HG03097 (cell line): Measurements from ENCODE around the gene NAV3.
A peak's percentile ranks its signal among the peaks of the same experiment; 100 is the strongest.

Experiments used
- ATAC-seq: cut with Tn5 transposase; IDR thresholded peaks from one replicate; pipeline ENCODE4 v1.9.1; 2021; ENCODE audit not compliant: unreplicated experiment, low FRiP score

The NAV3 gene, protein sequence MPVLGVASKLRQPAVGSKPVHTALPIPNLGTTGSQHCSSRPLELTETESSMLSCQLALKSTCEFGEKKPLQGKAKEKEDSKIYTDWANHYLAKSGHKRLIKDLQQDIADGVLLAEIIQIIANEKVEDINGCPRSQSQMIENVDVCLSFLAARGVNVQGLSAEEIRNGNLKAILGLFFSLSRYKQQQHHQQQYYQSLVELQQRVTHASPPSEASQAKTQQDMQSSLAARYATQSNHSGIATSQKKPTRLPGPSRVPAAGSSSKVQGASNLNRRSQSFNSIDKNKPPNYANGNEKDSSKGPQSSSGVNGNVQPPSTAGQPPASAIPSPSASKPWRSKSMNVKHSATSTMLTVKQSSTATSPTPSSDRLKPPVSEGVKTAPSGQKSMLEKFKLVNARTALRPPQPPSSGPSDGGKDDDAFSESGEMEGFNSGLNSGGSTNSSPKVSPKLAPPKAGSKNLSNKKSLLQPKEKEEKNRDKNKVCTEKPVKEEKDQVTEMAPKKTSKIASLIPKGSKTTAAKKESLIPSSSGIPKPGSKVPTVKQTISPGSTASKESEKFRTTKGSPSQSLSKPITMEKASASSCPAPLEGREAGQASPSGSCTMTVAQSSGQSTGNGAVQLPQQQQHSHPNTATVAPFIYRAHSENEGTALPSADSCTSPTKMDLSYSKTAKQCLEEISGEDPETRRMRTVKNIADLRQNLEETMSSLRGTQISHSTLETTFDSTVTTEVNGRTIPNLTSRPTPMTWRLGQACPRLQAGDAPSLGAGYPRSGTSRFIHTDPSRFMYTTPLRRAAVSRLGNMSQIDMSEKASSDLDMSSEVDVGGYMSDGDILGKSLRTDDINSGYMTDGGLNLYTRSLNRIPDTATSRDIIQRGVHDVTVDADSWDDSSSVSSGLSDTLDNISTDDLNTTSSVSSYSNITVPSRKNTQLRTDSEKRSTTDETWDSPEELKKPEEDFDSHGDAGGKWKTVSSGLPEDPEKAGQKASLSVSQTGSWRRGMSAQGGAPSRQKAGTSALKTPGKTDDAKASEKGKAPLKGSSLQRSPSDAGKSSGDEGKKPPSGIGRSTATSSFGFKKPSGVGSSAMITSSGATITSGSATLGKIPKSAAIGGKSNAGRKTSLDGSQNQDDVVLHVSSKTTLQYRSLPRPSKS (N-terminal part only)

DNA sequence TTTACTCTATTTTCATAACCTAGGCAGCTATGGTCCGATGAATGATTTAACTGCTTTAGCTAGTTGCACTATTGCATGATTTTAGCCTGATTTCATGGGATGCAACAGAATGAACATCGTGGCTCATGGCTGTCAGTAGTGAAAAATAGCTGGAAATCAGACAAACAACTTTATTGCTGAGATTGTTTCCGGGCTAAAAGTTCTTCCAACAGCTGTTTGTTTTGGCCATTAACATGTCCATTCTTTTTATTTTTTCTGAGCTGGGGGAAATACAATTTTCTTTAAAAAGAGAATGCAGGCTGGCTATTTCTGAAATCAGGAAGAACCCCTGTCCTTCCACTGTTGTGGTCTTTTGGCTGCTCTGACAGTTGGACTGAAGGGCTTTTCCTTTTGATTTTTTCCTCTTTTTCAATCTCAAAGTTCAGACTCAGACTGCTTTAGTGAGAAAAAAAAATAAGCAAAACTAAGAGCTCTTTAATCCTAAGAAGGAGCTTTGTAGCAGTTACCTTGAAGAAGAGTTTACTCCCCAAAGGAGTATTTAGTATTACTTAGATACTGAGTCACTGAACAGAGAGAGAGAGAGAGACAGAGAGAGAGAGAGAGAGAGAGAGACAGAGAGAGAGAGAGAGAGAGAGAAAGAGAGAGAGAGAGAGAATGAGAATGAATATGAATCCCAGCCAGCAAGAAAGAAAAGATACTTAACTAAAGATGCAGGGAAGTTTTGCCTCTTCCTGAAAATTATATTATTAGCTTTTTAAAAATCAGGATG, at the start of gene NAV3:
Gene NAV3, plus strand, starts transcription at position 312 of the 769 bp plus-strand sequence. CDS start 568 bp downstream, outside the sequence.
- no peak for ATAC-seq

DNA sequence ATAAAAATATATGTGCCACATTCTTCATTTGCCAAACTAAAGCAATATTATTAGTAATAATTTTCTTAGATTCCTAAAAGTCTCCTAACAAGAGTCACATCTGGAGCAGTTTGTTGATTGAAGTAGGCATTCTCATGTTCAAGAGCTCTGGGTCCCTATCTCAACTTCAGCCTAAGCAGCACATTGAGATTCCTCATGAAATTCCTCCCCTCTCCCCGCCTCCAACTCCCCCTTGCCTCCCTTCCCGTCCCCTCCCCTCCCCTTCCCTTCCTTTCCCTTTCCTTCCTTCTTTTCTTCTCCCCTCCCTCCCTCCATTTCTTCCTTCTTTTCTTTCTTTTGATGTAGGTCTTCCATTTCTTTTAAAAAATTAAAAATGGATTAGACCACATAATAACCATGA, 48.7 kb upstream of the NAV3 start:
- ATAC-seq = no peak

DNA sequence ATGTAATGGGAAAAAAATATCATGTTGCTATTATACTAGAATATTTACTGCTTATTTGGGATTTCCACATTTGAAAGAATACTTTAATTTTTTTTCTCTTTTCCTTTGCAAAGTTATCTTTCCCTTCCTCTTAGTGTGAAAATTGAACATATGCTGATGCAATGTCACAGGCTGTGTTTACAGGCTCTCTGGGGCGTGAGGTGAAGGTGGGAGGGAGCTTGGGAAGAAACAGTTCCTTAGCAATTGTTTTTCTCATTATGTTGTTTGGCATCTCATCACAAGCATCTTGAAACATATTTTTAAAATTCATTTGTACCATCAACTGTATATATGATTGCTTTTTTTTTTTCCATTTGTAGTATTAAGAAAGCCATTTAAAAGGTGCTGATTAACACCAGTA, 47.9 kb upstream of the NAV3 start:
- ATAC-seq = no peak

DNA sequence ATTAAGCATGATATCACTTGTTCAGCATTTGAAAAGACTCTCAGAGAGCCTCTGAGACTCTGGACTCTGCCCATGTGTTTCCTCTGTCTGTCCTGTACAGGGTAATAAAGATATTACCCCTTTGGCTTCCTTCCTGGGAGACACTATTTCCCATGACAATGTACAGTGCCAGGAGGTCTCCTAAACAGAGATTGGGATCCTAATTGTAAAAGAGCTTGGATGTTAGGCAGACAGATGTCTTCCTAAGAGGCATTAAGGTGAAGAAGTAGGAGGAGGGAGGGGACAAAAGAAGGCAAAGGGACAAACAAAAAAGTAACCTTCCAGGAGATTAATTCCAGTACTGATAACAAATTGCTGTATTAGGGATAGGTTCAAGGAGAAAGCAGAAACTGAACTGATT, 45.5 kb upstream of the NAV3 start:
- ATAC-seq = no peak

DNA sequence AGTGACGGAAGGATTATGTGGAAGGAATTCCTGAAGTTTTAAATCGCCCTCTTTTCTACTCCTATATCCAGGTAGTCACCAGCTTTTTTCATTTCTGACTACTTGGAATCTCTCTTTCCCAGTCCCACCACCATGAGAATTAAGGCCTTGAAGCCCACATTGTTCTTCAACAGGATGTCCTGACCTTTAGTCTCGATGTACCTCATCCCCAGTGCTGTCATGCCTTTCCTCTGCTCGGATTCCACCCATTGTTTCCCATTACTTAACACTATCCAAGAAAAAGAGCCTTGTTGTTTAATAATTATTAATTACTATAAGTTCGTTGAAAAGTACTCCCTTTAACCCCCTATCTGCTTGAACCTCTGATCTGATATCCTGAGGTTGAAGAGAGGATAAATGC, 44.0 kb upstream of the NAV3 start:
- no peak for ATAC-seq

DNA sequence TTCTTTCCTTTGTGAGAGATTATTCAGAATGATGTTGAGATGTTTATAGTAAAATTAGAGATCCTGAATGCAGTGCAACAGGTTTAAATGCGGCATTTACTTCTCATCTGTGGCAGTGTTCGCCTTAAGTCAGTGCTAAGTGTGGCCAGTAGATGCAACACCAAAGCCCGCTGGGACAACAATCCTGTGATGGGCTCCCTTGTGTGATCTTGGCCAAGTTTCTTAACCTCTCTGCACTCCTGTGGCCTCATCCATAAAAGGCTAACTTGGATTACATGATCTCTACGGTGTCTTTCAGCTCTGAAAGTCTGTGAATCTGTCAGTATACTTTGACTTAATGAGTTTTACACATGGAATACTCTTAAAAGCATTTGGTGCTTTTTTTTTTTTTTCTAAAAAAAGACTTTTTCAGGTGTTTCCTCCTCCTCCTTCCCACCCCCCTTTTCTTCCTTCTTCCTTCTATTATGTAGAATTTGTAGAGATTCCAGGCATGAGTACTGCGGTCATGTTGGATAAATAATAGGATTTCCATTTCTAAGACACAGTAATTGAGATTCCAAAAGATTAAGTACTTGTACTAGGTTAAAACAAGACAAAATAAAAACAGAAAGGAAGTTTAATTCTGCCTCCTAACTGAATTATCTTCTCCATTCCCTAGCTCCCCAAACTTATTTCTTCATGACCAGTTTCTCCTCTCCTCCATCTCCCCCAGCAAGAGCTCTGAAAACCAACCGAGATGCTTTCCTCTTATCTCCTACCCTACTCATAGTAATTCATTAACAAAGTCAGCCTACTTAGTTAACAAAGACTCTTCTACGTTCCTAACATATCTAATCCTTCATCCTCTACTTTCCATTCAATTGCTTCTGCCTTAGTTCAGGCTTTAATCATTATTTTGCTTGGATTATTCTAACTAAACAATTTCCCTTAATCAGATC, 42.2 kb upstream of the NAV3 start:
- ATAC-seq = no peak

DNA sequence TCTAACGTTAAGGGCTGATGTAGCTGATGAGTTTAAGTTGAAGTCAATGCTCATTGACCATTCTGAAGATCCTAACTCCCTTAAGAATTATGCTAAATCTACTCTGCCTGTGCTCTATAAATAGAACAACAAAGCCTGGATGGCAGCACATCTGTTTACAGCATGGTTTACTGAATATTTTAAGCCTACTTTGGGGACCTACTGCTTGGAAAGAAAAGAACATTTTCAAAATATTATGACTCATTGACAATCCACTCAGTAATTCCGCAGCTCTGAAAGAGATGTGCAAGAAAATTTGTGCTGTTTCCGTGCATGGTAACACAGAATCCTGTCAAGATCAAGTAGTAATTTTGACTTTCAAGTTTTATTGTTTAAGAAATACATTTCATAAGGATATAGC, 35.0 kb upstream of the NAV3 start:
- ATAC-seq = no peak

DNA sequence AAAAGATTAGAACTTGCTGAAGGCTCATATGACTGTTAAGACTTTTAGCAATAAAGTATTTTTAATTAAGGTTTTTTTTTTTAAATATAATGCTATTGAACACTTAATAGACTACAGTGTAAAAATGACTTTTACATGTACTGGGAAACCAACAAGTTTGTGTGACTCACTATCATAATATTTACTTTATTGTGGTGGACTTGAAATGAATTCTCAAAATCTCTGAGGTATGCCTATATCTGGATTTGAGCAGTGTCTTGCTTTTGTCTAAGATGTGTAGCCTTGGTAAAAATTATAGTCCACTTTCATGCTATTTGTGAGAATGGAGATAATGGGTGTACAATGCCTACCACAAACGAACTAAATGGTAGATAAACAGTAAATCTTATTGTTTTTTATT, 33.9 kb upstream of the NAV3 start:
- no peak for ATAC-seq

DNA sequence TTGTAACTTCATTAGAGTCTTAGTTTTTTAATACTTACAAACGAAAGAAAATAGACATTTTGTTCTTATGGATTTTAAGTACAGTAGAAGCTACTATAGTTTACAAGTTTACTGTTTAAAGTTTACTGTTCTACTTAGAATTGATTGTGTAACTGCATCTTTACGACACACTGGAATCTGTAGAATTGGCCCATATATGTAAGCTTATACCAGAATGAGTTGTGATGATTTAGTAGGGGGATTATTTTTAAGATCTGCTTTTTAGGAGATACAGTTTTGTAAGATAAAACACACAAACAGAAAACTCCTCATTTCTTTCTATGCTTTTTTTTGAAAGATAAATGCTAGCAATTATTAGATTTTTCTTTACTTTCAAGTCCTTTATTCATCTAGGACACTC, 30.2 kb upstream of the NAV3 start:
- no peak for ATAC-seq

DNA sequence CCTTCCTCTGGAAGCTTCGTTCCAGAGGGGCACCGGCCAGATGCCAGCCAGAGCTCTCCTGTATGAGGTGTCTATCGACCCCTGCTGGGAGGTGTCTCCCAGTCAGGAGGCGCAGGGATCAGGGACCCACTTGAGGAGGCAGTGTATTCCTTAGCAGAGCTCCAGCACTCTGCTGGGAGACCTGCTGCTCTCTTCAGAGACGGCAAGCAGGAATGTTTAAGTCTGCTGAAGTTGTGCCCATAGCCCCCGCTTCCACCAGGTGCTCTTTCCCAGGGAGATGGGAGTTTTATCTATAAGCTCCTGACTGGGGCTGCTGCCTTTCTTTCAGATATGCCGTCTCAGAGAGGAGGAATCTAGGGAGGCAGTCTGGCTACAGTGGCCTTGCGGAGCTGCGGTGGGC, 22.2 kb upstream of the NAV3 start:
- ATAC-seq = no peak

DNA sequence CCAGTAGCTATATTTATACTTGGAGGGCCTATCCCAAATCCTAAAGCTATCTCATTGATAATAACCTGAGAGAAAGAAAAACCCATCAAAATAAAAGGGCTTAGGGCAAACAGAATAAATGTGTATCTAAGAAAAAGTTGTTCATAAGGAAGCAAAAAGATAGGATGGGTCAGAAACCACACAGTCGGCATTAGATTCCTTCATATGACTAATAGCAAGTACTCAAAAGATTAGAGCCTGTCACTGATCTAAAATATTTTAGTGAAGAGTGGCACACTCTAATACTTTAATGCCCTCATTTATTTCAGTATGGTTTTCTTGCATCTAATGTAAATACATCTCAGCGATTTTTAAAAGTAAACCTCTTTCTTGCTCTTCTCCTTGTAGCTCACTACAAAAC, 17.1 kb upstream of the NAV3 start:
- ATAC-seq = no peak

DNA sequence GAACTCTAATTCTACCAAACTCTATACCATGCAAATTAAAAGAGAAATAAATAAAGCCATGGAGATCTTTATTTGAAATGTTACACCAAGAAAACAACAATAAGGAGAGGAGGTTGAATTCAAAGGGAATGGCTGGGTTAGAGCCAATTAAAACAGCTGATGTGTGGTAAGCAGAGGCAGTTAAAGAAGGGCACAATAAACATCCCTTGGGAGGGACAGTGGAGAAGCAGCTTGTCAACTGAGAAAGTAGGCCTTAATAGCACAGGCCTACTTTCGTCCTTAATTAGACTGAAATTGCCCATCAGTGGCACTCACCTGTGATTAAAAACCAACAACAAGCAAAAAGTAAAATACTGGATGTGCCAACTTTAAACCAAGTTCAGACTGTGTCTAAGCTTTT, 16.3 kb upstream of the NAV3 start:
- no peak for ATAC-seq

DNA sequence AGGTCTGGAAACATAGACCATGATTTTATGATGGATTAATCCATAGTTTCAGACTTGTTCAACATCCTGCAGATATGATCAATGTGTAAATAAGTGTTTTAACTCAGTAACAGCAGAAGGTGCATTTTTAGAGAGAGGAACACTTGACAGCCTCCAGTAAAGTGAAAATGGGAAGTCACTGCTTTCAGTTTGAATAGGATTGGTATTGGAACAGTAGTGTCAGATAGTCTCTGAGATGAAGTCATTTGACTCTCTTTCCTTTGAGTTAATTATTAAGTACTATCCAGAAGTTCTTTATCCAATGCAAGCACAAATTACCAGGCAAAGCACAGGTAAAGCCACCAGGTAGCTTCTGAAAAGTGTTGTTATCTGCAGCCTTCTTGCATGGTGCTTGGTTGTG, 14.5 kb upstream of the NAV3 start:
- peak; percentile 86 for ATAC-seq

DNA sequence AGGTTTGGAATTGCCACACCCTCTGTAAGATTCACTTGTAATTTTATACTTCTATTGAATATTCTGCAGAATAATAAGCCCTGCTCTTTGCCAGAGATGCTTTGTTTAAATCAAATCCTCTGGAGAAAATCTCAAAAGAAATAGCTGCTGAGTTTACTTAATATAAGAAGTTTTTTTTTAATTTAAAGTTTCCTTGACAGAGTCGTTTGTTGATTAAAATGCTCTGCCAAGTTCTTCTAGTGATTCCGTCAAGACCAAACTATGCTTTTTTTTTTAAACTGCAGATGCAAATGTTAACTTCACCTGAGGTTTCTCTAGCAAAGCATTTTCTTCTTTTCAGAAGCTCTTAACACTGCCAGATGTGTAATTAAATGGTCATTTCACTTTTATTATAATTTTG, 13.4 kb upstream of the NAV3 start:
- no peak for ATAC-seq

DNA sequence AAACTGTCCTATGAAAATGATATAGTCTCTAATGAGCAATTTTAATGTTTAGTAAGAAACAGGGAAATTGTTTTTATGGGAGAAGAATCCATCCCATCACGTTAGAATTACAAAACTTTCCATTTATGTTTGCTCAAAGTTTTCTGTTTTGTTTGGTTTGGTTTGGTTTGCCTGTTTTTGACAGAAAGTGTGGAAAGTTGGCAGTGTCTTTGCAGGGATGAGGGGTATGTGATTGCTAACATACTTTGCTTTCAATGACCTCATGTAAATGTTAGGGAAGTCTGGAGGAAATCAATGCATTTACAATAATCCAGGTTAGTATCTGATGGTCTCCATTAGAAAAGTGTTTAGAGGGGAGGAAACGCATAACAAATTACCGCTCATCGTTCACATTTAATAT, 12.3 kb upstream of the NAV3 start:
- no peak for ATAC-seq

DNA sequence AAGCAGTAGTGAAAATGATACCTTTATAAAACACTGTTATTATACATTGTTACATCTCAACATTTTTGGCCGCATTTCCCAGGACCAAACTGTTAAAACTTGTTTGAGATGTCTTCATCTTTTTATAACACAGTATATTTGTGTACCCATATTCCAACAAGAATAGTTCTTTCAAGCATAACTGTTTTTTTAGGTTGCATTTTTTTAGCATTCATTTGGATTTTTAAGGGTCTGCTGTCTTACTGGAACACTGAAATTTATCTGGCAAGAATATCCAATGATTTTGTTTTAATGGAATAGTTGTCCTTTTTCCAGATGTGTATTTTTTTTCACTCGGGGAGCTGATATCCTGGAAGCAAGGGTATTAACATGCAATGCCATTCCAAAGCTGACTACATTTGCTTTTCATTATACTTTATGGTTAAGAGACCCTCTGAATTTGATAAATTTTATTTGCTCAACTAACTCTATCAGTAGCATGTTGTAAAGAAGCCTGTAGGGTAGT, 8.9 kb upstream of the NAV3 start:
- no peak for ATAC-seq

DNA sequence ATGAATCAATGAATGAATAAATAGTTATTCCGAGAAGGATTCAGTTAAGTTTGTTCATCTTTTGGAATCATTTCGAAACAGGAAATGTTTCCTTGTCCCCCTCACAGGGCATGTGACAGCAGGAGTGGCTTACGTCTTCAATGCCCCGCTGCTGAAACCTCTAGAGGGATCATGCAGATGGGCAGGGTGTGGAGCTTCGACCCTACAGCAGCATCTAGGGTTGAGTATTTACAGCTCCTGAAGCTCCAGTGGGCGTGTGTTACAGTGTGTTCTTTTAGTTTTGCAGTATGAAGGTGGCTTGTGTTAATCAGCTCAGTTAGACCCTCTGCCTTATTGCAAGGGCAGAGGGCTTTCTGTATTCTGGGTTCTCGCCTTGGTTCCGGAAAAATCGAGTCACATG, 2.6 kb downstream of the NAV3 start:
- no peak for ATAC-seq

DNA sequence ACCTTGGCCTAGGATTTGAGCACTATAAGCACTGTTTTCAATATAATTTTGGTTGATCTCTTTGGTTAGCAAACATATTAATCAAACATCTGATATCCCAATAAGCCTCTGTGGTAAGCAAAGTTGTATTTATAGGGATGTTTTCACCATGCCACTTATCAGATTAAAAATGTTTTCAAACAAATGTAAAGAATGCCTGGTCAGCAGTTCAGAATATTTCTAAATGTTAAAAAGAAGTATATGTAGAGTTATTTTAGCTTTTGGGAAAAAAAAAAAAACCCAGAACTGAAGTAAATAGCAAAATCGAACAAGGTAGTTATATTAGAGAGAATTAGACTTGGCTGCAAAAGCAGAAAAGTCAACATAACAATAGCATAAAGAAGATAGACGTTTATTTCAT, 3.9 kb downstream of the NAV3 start:
- ATAC-seq = no peak

DNA sequence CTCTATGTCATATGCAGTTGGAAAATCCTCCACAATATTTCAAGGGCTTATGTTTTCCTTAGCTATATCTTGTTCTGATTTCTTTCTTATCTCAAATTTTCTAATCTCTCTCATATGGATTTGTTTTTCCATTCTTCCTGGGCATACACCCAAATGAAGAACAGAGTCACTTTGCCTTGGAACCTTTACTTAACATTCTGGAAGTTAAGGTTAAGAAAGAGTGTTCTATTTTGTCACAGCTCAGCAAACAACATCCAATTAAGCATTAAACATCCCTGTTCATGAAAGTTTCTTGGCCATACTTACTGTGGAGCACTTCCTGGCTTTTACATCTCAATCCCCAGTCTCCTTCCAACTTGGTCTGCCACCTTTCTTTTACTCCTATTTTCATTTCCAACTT, 5.3 kb downstream of the NAV3 start:
- no peak for ATAC-seq
